Subcutaneous adipose tissue (tissue), 4 donors: ENCODE data around the gene MTCH1. TPM values are rescaled to one million over a fixed set of nuclear protein-coding genes. Genes with fewer than 3 reads are reported as not detected.

ENCODE experiments used
- CTCF ChIP-seq: fragments of 450-650 bp; IDR thresholded peaks from one replicate; pipeline ENCODE4 v1.5.1; 2016; ENCODE audit warnings: low read depth, mild to moderate bottlenecking, control low read depth, antibody characterized with exemption, moderate library complexity
- total RNA-seq, 4 donors: library from RNA; depleted of rRNA; stranded (reverse); fragments of >200 nt; gene quantifications; one replicate each; pipeline ENCODE4 v1.1.0, GENCODE V29; 2016

Gene MTCH1
- total RNA-seq, 4 donors from 2014 or later = 153 to 224 (median 196) TPM

- TF ChIP-seq CTCF = no peak
These were observed 20.9 kb upstream of the MTCH1 start for GRCh38 chr6:37006793-37007339.

DNA sequence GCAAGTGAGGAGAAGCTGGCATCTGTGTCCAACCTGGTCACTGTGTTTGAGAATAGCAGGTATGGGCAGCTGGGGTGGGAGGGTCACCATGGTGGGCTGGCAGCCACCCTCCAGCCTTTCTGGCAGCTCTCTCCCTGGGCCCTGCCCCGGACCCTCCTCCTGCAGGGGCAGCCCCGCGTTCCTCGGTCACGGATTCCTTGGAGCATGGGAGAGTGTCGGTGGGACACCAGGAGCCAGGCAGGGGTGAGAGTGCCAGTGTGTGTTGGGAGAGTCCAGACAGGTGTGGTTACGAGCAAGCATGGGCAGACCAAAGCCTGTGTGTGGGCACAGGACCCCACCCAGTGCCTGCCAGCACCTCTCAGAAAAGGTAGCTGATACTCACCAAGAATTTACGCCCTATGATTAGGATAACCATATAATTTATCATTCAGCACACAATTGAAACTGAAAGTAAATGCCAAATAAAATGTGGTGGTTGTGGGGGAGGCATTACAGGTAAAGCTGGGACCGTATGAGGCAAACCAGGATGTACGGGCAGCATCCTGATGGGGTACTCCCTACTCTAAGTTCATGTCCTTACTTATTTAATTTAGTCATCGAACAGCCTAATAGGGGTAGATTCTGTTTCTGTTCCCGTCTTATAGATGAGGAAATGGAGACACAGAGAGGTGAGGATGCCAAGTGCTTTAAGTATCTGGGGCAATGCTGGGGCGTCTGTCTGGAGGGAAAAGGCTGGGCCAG, 20.0 kb upstream of the MTCH1 start:
- TF ChIP-seq CTCF = no peak

- no peak for TF ChIP-seq CTCF
These were observed 19.2 kb upstream of the MTCH1 start, which contains the start of gene FGD2 for GRCh38 chr6:37005061-37005810. TSS of gene FGD2 (plus strand) at chr6:37005655. CDS start at chr6:37005818, 163 bp downstream.

DNA sequence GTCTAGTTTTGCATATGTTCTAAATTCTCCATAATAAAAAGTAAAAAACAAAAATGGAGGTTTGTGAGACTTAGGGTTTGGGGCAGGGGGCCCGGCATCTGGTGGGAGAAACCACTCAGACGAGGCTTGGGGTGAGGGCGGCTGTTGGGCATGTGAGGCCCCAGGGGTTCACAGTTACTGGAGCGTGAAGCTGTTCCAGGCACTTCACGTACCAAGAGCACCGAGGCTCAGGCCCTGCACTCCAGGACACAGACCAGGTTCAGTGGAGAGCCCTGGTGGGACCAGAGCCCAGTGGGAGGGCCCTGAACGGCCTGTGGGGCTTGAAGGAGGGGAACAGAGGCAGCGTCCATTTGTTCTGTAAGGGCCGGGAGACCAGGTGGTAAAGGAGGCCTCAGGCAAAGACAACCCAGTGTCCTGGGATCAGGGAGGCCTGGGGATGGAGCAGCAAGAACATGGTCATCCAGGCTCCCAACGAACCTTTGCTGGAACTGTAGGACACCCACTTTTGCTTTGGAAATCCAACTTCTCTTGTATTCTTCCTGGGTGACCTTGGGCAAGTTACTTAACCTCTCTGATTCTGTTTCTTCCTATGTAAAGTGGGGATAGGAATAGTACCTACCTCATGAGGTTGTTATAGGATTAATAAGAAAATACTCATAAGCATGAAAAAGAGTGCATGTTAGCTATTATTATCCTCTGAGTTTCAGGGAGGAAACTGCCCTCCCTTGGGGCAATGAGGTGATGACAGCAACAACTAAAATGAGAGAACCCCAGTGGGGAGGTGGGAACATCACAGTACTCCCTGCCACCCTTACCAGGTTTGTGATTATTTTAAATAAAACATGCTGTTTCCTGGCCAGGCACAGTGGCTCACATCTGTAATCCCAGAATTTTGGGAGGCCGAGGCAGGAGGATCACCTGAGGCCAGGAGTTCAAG, 18.3 kb upstream of the MTCH1 start:
- no peak for TF ChIP-seq CTCF

DNA sequence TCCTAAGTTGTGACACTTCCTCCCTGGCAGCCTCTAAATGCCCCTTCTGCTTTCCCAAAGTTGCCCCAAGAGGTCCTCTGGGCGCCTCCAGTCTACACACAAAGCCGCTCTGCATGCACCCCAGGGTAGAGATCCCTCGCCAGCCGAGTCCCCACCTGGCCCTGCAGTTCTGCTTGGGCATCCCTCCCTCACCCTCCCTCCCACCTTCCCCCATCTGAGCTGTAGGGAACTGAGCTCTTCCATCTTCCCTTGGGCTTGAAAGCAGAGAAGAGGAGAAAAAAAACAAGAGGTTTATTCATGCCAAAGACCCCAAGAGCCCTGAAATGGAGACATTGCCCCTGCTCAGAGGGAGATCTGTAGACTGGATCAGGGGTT, 13.7 kb upstream of the MTCH1 start:
- TF ChIP-seq CTCF = no peak

DNA sequence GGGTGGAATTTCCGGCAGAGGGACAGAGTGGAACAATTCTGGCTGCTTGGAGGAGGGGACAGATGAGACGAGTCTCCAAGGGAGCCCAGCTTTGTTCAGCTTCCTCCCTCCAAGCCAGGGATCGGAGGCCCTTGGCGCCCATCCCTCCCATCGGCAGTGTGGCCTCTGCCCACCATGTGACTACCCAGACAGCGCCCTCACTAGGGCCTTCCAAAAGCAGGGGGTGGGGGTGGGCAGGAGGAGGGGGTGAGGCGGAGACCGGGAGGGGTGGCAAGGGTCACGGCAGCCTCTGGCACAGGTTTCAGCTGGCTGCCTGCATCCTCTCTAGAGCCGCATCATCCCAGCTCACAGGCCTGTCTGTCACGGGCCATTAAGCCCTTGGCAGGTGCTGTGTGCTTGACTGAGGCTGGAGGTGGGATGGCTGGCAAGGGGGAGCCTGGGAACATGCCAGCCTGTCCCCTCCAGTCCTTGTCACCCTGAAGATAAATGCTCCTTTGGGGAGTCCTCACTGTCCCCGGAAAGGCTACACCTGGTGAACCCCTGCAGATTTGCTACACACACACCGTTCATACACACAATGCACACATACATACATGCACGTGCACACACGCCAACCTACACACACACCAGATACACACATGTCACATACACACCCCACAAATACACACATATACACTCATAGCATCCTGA, 13.2 kb upstream of the MTCH1 start:
- TF ChIP-seq CTCF = no peak
